ENCODE results near the gene HCN4.

Gene HCN4

GRCh38 chr15:73380661-73381060 lies 11.9 kb upstream of the HCN4 start:
- no peak for DNase-seq (ENCODE audit: low read depth, low spot score)

DNA sequence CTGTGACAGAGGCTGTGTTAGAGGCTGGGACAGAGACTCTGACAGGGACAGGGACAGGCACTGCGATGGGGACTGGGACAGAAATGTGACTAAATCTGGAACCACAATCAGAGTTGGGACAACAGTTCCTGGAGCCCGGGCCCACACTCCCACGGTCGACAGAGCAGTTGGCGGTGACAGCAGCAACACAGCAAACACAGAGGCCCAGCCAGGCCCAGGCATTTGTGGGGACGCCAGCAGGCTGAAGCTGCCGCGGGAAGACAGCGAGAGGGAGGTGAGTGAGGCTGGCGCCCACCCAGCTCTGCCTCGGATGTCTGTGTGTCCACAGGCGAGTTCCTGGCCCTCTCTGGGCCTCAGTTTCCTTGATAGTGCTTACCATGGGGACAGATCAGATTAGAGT lies 9.3 kb upstream of the HCN4 start:
- no peak for DNase-seq (ENCODE audit: low read depth, low spot score)

DNA sequence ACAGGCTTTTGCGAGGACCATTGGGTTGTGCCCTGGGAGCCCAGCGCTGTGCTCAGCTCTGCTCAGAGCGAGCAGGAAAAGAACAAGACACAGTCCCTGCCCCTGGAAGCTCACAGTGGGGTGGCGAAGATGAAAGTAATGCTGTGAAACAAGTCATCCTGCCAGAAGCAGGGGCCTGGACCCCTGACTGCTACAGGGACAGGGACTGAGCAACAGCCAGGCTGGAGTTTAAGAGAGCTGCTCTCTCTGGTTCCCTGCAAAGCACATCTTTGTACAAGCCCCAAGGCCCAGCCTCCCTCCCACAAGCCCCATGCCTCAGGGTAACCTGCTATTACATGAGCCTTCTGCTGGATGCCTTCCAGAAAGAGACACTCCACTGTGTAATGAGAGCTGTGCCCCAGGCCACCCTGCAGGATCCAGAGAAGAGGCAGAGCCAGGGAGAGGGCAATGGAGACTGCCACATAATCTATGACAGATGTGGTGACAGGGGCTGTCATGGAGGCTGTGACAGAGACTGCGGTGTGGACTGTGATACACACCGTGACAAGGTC lies 7.1 kb upstream of the HCN4 start:
- DNase-seq (ENCODE audit: low read depth, low spot score) = no peak

- no peak for DNase-seq (ENCODE audit: low read depth, low spot score)
Measured at GRCh38 chr15:73375012-73375411, 6.3 kb upstream of the HCN4 start.

- DNase-seq (ENCODE audit: low read depth, low spot score) = no peak
Measured at GRCh38 chr15:73374604-73375003, 5.8 kb upstream of the HCN4 start.

DNA sequence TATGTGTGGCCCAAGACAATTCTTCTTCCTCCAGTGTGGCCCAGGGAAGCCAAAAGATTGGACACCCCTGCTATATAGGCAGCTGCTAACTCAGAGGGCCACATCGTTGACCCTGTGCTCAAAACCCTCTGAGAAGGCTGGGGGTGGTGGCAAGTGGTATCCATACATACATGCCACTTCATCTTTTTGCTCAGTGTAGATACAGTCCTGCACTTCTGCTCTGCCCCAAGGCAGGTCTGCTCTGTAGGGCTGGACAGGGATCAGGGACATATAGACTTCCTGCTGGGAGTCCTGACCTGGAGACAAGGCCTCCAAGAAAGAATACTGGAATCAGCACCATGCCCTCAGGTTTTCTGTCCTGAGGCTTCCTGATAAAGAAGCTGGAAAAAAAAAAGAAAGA lies 4.5 kb upstream of the HCN4 start:
- DNase-seq (ENCODE audit: low read depth, low spot score) = no peak

- no peak for DNase-seq (ENCODE audit: low read depth, low spot score)
Measured at GRCh38 chr15:73371812-73372211, 3.1 kb upstream of the HCN4 start.

- DNase-seq (ENCODE audit: low read depth, low spot score) = no peak
Measured at GRCh38 chr15:73370151-73370550, 1.4 kb upstream of the HCN4 start.

DNA sequence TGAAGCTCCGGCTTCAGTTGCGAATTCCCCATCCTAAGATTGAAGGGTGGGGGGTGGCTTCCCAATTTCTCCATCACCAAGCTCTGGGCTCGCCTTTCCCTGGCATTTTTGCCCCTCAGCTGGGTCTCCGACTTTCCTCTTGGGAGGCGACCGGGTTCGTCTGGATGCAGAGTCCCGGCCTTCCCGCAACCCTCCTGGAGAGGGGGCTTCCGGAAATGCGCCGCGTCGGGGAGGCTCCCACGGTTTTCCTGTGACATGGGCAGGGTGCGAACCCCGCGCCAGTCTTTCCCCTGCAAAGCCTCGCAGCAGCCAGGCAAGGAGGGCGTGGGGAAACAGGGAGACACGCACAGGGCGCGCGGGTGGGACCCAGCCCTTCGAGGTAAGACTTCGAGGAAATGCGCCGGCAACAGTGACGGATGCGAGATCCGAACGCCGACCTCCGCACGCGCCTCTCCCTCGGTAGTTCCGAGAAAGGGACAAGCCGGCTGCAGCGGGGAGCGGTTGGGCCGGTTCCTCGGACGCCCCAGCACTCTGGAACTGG lies 466 bp upstream of the HCN4 start:
- DNase-seq (ENCODE audit: low read depth, low spot score) = no peak

DNA sequence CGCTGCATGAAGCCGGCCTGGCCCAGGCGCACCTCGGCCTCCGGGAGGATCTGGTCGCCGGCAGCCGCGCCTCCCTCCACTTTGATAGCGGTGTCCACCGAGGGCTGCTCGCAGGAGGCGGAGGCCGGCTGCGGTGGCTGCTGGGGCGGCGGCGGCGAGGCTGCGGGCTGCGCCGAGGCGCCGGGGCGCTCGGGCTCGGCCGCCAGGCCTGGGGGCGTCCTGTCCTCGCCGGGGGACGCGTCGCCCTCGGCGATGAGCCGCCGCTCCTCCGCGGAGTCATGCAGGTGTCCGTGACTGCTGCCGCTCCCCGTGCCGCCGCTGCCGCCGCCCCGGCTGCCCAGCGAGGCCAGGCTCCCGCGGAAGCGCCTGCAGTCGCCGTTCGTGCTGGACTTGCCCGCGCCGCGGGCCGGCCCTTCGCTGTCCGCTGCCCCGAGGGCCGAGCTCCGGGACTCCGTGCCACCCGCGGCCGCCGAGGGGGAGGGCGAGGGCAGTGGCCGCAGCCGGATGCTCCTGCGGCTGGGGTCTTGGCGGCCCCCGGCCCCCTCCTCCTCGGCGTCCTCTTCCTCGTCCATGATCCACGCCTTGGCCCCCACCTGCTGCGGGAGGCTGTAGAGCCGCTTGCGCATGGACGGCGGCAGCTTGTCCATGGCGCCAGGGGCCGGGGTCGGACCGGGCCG lies 996 bp downstream of the HCN4 start:
- no peak for DNase-seq (ENCODE audit: low read depth, low spot score)

- DNase-seq (ENCODE audit: low read depth, low spot score) = no peak
Measured at GRCh38 chr15:73366766-73367623, 1.8 kb downstream of the HCN4 start.

GRCh38 chr15:73364070-73364469 lies 4.7 kb downstream of the HCN4 start:
- no peak for DNase-seq (ENCODE audit: low read depth, low spot score)

DNA sequence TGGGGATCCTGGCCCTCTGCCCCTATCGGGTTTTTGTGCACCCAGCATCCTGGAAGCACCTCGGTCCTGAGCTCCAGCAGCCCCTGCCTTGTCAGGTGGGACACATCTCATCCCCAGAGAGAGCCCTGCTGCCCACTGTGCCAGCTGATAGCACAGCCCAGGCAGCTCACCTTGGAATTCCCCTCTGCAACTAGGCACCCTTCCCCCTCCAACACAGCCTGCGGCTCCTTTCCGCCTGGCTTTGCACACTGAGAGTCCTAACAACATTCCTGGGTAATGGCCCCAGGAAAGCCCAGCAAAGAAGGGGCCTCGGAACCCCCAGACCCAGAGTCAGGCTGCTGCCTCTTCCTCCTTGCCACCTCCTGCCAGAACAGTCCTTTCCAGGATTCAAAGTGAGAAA lies 5.9 kb downstream of the HCN4 start:
- no peak for DNase-seq (ENCODE audit: low read depth, low spot score)

DNA sequence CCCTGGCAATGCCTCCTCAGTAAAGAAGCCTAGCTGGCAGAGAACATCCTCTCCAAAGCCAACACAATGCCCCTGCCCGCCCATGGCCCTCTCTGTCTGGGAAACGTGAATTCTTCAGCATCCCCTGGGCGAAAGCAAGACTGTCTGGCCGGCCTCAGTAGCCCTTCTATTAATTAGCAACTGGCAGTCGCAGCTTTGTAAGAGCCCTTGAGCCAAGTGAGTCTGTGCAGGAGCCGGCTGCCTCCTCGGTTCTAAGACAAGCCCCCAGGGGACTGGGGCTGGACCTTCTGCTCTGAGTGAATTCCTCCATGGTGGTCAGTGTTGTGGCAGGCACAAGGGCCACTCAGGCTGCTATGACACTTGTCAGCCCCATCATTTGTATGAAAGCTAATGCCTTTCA lies 7.4 kb downstream of the HCN4 start:
- no peak for DNase-seq (ENCODE audit: low read depth, low spot score)

DNA sequence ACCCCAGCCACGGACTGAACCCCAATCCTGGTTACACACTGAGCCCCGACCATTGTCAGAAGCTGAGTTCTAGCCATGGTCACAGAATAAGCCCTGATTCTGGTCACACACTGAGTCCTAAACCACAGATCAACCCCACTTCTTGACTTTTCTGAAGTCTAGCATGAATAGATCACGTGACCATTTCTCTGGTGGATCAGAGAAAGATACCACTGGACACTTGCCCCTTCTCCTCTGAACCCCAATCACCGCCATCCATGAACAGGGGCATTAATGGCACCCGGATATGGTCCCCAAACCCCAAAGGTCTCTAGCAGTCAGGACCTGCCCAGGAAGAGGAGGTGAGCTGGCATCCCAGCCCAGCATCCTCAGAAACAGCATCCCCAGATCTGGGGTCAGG lies 9.1 kb downstream of the HCN4 start:
- no peak for DNase-seq (ENCODE audit: low read depth, low spot score)

- DNase-seq (ENCODE audit: low read depth, low spot score) = no peak
Measured at GRCh38 chr15:73357999-73358665, 10.6 kb downstream of the HCN4 start.

DNA sequence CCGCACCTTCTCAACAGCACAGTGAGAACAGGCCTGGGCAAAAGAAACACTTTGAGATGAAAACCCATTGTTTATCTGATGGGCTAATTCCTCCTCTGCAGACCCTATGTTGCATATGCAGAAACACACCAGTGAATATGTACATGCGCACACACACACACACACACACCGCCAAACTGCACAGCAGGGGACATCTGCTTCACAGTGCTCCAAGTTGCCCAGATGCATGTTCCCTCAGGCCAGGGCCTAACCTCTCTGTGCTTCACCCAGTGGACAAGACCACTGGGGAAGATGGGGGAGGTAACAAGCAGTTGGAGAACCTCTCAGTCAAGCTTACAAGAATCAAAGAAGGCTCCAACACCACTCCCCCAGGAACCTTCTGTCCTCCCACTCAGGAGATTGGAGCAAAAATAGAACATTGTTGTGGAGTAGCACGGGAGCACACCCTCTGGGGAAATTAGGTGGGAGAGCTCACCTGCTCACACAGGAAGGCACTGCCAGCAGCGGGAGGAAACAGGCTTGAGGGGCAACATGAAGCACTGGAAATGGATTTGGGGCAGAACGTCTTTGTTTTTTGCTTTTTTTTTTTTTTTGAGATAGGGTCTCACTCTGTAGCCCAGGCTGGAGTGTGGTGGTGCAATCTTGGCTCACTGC lies 13.0 kb downstream of the HCN4 start:
- DNase-seq (ENCODE audit: low read depth, low spot score) = no peak

- no peak for DNase-seq (ENCODE audit: low read depth, low spot score)
Measured at GRCh38 chr15:73354241-73354640, 14.5 kb downstream of the HCN4 start.

DNA sequence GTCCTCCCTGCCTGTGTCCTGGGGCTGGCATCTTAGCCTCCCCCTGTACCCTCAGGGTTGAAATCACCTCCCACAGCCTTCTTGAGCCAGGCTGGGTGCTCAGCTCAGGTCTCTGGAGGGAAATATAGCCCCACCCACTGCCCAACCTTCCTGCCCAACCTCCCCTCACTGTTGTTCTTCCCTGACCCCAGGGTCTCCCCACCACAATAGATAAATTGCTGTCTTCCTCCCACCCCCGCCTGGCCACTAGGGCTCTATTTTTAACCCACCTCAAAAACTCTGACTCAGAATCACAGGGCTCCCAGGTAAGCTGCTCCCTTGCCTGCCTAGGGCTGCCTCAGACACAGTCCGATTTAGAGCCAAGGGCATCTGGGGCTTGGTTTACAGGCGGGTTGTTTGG lies 15.0 kb downstream of the HCN4 start:
- no peak for DNase-seq (ENCODE audit: low read depth, low spot score)

- DNase-seq (ENCODE audit: low read depth, low spot score) = no peak
Measured at GRCh38 chr15:73352082-73352481, 16.7 kb downstream of the HCN4 start.

GRCh38 chr15:73349191-73349590 lies 19.6 kb downstream of the HCN4 start:
- DNase-seq (ENCODE audit: low read depth, low spot score) = no peak

Data from activated naive CD8-positive, alpha-beta T cell treated with anti-CD3 and anti-CD28 coated beads, Interleukin-2, amount 50 U/mL, for 16 hours (primary cell).